ENCODE measurements around the gene KIF22. TPM values are rescaled to one million over a fixed set of nuclear protein-coding genes. Genes with fewer than 3 reads are reported as not detected.

KIF22 gene
- total RNA-seq, 1 experiment from 2014 or later, result 155 TPM

- intact Hi-C loops (cut with micrococcal nuclease), result no loop called here
- Histone ChIP-seq H3K27me3 (ENCODE audit: insufficient read depth, low read length) (no peaks in the 10 kb centered on the region), H3K27ac (ENCODE audit: low read depth, low read length) (peak overlapping the region; percentile 17; the same call in 1 of the 2 replicates), H3K9ac (ENCODE audit: low read length) (0 out of 2 replicates have a peak overlapping the region, but pooled peaks have one; percentile 1), H3K9me2 (ENCODE audit: insufficient read depth) (no peaks in the 10 kb centered on the region), H3K79me2 (ENCODE audit: insufficient read depth, low read length) (no peaks in the 10 kb centered on the region), H4K20me1 (ENCODE audit: insufficient read depth) (no peaks in the 10 kb centered on the region), H3K9me3 (ENCODE audit: control insufficient read depth in 1 of 2, insufficient read depth in 1 of 2, low read depth in 1 of 2, low read length in 2 of 2) (no peaks in the 10 kb centered on the region), H3K4me2 (ENCODE audit: low read length) (peak overlapping the region; percentile 59), H3K4me3 (replicated peaks in 1 of 2; ENCODE audit: low read depth in 1 of 2, low read length in 2 of 2) (peak overlapping the region in 1 of 2 experiments; percentile 16; a peak in 1 of 4 replicates), H2AFZ (ENCODE audit: low read depth, low read length, poor library complexity, severe bottlenecking) (peak overlapping the region; percentile 36), H3K4me1 (ENCODE audit: control insufficient read depth in 1 of 2, insufficient read depth in 2 of 2, low read length in 2 of 2) (peaks cover 18 to 20% of the 10 kb centered on the region in 2 experiments), H3K36me3 (ENCODE audit: control insufficient read depth in 1 of 2, insufficient read depth in 2 of 2, low read length in 2 of 2) (no peaks in the 10 kb centered on the region)
- ChIA-PET RAD21 (ENCODE audit: low non-redundant PET in 1 of 2, low total read pairs in 2 of 2, uncharacterized antibody in 2 of 2, unreplicated experiment in 2 of 2) (no interaction called here), CTCF (no interaction called here), POLR2A (no interaction called here)
- BruUV-seq (replicated peaks), result no TSS peak
- DNase-seq (ENCODE audit: low read depth, low spot score) (peak; percentile 50), ATAC-seq (peak; percentile 90)
- TF ChIP-seq ZBTB33 (IDR thresholded peaks at IDR 0.05; ENCODE audit: extremely low read depth, insufficient replicate concordance, low read length) (peak; percentile 10), RAD21 (IDR thresholded peaks at IDR 0.05; ENCODE audit: low read depth) (0 out of 2 replicates have a peak, but pooled peaks have one; percentile 5), TCF7L2 (IDR thresholded peaks at IDR 0.05; ENCODE audit: borderline replicate concordance, extremely low read depth, insufficient read depth, insufficient read length) (peak; percentile 38), JUND (IDR thresholded peaks at IDR 0.05) (0 out of 2 replicates have a peak, but pooled peaks have one; percentile 8)
- TF ChIP-seq, protein P1, sequence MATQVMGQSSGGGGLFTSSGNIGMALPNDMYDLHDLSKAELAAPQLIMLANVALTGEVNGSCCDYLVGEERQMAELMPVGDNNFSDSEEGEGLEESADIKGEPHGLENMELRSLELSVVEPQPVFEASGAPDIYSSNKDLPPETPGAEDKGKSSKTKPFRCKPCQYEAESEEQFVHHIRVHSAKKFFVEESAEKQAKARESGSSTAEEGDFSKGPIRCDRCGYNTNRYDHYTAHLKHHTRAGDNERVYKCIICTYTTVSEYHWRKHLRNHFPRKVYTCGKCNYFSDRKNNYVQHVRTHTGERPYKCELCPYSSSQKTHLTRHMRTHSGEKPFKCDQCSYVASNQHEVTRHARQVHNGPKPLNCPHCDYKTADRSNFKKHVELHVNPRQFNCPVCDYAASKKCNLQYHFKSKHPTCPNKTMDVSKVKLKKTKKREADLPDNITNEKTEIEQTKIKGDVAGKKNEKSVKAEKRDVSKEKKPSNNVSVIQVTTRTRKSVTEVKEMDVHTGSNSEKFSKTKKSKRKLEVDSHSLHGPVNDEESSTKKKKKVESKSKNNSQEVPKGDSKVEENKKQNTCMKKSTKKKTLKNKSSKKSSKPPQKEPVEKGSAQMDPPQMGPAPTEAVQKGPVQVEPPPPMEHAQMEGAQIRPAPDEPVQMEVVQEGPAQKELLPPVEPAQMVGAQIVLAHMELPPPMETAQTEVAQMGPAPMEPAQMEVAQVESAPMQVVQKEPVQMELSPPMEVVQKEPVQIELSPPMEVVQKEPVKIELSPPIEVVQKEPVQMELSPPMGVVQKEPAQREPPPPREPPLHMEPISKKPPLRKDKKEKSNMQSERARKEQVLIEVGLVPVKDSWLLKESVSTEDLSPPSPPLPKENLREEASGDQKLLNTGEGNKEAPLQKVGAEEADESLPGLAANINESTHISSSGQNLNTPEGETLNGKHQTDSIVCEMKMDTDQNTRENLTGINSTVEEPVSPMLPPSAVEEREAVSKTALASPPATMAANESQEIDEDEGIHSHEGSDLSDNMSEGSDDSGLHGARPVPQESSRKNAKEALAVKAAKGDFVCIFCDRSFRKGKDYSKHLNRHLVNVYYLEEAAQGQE (IDR thresholded peaks at IDR 0.05; ENCODE audit: low read depth), result no peak
Observed at GRCh38 chr16:29765167-29766032, 25.2 kb upstream of the KIF22 start.
